GM21447 (cell line): Measurements from ENCODE around the gene JMJD6.
A peak's percentile ranks its signal among the peaks of the same experiment; 100 is the strongest.
"Not testable (repeated sequence)": the region's sequence is repeated elsewhere in the genome, so short reads cannot be mapped to it uniquely, and the experiment has no call there.

ENCODE experiments used
- ATAC-seq: cut with Tn5 transposase; IDR thresholded peaks from one replicate; pipeline ENCODE4 v1.9.1; 2021; ENCODE audit not compliant: unreplicated experiment

The JMJD6 gene

GRCh38 chr17:76726231-76726775 is at the start of gene JMJD6:
TSS of gene JMJD6 (minus strand) at chr17:76726606. CDS start at chr17:76726475, 131 bp downstream.
- peak; percentile 62 for ATAC-seq

- ATAC-seq, result no peak
Measured at GRCh38 chr17:76775021-76775600, 48.7 kb upstream of the JMJD6 start.

GRCh38 chr17:76772842-76773525 is 46.6 kb upstream of the JMJD6 start:
- ATAC-seq, result no peak

- ATAC-seq, result no peak
Measured at GRCh38 chr17:76758570-76758969, 32.2 kb upstream of the JMJD6 start.

DNA sequence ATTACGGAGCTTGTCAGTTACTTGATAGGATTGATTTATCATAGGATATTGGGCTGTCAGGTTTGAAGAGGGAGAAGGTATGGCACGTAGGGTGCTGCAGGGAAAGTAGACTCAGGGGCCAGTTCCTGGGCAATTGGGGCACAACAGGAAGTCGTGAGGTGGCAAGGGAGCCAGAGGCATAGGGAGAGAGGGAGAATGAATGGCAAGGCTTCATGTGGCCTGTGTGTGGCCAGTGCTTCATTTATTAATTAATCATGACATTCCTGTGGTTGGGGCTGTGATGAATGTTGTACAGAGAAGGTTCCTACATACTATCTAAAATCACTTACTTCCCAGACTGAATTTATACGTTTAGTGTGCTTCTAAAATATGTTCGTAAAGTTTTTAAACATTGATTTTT is 30.9 kb upstream of the JMJD6 start:
- ATAC-seq, result no peak

GRCh38 chr17:76755285-76755684 is 28.9 kb upstream of the JMJD6 start:
- no peak for ATAC-seq

GRCh38 chr17:76753061-76753961 is 26.9 kb upstream of the JMJD6 start:
- ATAC-seq, result no peak

DNA sequence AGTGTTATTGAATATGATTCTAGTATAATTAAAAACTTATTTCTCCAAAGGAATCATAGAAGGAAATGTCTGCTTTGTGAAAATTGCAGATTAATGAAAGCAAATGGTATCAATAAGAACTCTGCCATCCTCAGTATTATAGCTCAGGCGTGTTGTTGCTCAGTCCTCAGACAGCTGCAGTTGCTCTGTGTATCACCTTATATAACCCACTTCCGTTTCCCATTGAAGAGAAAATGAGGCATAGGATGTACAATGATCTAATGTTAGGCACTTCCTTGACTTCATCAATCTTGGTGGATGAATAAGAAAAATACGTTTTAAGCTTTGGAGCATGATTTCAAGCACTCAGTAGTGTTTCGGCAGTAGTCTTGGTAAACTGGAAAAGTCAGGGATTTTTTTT is 25.6 kb upstream of the JMJD6 start:
- no peak for ATAC-seq

GRCh38 chr17:76751416-76751993 is 25.1 kb upstream of the JMJD6 start:
- ATAC-seq, result no peak

GRCh38 chr17:76748657-76749056 is 22.3 kb upstream of the JMJD6 start:
- no peak for ATAC-seq

GRCh38 chr17:76747716-76748363 is 21.4 kb upstream of the JMJD6 start:
- ATAC-seq, result no peak

DNA sequence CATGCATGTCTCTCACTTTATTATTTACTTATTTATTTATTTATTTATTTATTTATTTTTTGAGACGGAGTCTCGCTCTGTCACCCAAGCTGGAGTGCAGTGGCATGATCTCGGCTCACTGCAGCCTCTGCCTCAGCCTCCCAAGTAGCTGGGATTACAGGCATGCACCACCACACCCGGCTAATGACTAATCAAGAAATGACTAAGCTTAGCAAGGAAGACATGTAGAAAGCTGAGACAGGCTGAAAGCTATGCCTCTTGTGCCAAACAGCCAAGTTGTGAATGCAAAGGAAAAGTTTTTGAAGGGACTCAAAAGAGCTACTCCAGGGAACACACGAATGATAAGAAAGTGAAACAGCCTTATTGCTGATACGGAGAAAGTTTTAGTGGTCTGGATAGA is 19.4 kb upstream of the JMJD6 start:
- ATAC-seq, result not testable (repeated sequence)

GRCh38 chr17:76744747-76745146 is 18.3 kb upstream of the JMJD6 start:
- no peak for ATAC-seq

DNA sequence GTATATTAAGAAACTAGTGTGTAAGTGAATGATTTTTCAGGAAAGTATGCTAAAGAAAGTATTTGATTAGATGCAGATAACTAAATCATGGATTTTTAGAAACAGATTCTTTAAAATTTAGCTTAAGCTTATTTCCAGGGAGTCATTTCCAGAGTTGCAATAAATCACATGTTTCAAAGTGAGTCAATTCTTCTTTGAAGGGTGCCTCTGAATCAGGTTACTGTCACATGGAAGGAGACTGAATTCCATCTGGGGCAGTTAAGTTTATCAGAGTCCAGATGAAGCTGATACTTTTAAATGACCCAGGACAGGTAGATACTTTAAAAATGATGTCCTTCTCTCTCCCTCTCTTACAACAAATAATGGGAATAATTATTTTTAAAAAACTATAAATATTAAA is 16.6 kb upstream of the JMJD6 start:
- ATAC-seq, result no peak

GRCh38 chr17:76740329-76741118 is 14.1 kb upstream of the JMJD6 start:
- ATAC-seq, result no peak

DNA sequence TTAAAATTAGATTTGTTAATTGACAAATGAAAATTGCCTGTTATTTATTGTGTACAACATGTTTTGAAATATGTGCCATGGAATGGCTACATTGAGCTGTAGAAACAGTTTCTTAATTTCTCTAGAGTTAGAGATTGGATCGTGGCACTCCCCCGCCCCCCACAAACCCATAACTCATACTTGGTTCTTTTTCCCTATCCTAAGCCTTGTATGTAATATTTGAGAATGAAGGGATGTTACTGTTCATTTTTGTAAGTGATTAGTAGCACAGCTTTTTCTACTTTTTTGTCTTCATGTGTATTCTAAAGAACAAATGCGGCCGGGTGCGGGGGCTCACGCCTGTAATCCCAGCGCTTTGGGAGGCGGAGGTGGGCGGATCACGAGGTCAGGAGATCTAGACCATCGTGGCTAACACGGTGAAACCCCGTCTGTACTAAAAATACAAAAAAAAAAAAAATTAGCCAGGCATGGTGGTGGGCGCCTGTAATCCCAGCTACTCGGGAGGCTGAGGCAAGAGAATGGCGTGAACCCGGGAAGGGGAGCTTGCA is 13.2 kb upstream of the JMJD6 start:
- not testable (repeated sequence) for ATAC-seq

GRCh38 chr17:76738468-76738850 is 12.1 kb upstream of the JMJD6 start:
- ATAC-seq, result no peak

DNA sequence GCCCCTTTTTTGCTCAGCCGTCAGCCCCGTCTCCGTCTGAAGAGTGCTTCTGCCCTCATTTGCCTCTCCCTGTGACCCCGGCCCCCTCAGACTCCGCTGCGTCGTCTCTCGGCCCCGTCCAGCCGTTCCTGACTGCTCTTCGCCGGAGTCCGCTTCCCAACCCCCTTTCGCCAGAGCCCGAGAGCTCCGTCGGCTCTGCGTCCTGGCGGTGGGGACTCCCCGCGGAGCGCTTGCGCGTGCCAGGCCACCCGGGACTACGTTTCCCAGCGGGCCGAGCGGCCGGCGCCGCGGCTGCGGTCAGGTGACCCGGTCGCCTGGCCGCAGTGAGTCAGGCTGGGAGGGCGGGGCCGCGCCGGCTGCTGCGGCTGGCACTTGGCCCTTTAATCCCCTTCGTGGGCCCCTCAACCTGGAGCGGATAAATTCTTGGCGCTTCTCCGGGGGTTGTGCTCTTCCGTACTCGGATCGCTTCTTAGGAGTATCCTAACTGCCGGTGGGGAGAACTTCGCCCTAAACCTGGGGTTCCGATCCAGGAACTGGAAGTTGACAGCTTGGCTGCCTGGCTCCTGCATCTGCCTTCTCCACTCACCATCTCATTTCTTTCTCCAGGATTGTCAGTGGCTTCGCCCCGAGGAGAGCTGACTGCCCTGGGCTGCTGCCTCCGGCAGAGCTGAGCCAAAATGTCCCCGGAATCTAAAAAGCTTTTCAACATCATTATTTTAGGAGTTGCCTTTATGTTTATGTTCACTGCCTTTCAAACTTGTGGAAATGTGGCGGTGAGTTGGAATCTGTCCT is 11.5 kb upstream of the JMJD6 start, which contains the start of gene MFSD11:
TSS of gene MFSD11 (plus strand) at position 444 of the 792 bp plus-strand sequence. CDS start at position 678, 234 bp downstream.
- peak; percentile 56 for ATAC-seq
